ENCODE results near the gene RBM5.

Gene RBM5

DNA sequence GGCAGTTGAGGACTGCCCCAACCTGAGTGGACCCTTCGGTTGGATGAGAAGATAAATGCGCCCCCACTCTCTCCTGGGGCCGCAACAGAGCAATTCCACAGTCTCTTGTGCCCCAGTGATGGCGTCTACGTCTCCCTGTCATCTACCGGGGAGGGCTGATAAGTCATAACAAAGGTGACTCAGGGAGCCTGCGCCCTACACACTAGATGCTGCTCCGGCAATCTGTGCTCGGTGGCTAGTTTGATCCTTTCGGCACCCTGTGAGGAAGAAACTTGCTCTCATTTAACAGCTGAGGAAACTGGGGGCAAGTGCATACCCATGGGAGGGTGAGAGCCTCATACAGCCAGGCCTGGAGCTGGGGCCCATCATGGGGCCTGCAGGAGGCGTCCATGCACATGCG is 52.3 kb downstream of the RBM5 start:
- DNase-seq, result no peak

DNA sequence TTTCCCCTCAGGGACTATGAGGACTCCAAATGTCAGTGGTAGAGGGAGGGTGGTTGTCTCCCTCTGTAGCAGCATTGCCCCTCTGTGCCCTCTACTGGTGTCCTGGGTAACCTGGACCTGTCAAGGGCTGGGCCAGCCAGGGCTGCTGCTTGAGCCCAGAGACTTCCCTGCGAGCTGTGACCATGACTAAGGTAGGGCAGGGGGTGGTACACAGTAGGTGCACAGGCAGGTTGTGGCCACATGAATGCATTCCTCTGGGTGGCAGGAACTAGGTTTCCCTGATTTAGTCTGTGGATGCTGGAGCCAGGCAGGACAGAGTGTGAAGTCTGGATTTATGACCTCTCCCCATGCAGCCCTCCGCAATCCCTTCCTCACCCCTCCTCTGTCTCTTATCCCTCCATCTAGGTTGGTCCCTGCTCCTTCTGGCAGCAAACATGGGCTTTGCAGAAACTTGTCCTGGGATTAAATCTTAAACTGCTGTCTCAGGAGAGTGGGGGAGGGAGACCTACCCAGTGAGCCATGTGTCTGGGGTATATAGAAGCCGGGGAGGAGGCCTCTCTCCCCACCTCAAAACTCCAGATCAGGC is 57.7 kb downstream of the RBM5 start:
- no peak for DNase-seq

DNA sequence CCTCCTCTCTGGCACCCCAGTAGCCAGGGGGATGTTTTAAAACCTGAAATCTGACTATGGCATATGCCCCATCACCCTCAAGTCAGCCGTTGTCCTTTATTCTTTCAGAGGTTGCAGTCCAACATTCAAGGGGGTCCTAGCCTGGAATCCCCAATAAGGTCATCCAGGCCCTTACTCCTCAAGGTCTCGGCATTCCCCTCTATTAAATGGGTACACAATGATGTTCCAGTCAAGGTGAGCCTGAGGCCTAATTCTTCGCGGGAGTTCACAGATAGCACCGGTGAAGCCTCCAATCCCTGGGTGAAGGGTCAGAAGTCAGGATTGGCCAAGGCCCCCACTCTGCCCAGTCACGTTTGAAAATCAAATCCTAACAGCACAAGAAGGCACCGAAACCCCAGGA is 58.3 kb downstream of the RBM5 start:
- DNase-seq, result no peak

DNA sequence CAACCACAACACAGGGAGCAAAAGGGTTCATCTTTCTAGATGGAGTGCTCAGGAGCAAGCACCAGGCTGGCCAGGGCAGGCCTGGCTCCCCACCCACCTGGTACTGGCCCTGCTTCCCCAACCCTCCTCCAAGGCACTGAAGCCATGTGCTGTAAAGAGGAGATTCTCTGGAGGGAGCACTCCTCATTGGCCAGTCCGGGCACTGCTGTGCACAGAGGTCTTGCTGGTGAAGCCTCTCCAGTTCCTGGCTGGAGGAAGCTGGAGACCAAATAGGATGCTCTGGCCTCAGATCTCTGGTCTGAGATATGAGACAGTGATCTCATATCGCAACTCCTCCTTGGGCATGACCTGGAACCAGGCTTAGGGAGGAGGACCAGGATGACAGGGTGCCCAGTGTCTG is 58.7 kb downstream of the RBM5 start:
- no peak for DNase-seq

DNA sequence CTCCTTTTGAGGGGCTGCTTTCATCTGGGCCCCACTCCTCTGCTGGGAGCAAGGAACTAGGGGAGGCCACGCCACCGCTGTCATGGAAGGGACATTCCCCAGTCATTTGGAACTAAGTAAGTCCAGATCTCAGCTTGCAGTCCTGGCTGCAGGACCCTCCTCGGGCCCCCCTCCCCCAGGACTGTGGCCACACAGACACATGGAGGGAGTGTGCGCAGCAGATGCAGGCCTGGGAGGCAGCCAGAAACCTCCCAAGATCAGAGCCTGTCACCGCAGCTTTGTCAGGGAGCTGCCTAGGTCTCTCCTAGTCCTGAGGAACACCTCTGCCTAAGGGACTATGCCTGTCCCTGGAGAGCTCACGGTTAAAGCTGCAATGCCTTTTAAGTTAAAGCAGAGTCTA is 59.1 kb downstream of the RBM5 start:
- DNase-seq, result no peak

DNA sequence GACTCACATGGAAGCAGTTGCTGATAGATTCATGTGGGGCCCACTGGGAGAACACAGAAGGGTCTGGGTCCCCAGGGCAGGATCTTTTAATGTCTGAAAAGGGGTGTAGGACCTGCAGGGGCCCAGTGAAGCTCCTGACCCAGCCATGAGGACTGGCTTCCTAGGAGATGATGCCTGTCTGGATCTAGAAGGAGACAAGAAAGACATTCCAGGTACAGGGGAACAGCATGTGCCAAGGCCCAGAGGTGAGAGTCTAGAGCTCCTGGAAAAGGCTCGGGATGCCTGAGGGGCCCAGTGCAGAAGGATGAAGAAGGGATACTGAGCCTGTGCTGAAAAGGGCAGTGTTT is 61.7 kb downstream of the RBM5 start:
- no peak for DNase-seq

DNA sequence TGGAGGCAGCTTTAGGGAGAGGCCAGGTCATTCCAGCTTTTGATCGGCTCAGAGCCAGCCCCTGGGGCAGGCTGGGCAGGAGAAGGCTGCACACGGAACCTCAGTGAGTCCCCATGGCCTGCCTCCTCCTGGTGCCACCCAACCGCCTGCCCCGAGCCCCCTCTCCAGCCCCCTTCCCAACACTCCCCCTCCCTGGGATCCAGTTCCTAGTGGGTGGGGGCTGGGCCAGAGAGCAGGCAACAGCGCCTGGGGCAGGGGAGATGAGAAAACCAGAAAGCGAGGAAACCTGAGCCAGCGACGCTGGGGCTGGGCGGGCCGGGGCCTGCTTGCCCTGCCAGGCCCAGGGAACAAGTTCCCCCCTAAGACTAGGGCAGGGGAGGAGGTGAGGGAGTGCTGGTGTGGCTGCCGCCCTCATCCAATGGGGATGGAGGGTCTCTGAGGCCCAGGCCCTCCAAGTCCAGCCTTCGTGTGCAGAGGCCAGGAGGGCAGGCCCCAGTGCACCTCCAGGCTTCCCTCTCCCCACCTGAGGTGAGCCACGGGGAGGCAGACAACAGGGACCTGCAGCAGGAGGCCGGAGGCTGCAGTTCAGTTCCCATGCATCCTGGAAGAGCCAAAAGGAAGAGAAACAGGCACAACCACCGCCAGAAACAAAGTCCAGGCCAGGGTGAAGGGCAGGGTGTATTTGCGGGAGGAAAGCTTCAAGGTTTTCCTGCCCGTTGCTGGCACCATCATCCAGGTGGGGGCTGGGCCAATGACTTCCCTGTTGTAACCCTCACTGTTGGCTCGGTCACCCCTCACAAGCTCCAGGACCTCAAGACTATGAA is 62.4 kb downstream of the RBM5 start:
- DNase-seq, result no peak

DNA sequence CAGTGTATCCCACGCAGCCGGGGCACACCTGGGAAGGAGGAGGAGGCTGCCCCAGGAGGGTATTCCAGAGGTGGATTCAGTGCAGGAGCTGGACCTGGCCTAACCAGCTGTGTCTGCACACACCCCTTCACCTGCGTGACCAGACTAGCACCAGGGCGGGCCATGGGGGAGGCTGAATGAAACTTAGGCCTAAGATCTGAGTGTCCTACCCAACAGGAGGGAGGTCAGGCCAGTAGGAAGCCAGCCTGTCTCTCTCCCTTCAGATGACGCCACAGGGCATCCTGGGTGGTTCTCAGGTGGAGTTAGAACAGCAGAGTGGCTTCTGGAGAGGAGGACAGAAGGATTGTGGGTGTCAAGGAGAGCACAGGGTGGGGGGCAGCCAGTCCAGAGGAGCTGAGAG is 63.0 kb downstream of the RBM5 start:
- DNase-seq, result no peak

DNA sequence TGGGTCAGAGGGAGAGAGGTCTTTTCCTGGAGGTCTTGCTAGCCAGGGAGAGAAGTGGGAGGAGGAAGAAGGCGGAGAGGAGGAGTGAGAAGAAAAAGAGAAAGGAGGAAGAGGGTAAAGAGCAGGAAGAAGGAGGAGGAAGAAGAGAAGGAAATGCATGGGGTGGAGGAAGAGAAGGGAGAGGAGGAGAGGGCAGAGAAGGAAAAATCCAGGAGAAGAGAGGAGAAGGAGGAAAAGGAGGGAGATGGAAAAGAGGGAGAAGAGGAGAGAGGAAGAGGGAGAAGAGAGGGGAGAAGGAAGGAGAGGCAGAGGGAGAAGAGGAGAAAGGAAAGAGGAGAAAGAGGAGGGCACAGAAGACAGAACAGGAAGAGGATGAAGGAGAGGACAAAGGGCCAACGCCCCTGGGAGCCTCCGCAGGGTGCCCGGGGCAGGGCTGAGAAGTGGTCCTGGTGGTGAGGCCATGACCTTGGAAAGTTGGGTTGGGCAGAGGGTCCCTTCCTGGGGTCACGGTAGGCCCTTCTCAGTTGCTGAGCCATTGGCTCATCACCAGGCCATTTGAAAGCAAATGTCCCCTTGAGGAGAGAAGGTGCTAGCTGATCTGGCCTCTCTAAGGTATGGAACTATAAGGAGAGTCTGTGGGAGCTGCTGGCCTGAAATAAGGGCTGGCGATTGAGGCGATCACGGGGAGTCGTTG is 65.2 kb downstream of the RBM5 start:
- no peak for DNase-seq

DNA sequence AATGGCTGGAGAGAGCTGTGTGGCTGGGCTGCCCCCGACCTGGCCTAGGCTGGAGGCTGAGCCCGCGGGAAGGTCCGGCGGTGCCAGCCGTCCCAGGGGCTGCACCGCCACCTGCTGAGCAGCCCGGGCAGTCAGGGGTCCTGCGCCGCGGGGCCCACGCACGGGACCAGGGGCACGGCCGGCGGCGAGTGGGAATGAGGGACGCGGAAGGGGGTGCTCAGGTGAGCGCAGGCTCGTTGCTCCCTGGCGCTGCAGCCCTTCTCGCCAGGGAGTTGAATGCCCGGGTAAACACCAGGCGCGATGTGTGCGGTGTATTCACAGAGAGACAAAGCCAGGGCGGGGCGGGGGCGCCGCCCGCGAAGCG is 65.7 kb downstream of the RBM5 start:
- no peak for DNase-seq

DNA sequence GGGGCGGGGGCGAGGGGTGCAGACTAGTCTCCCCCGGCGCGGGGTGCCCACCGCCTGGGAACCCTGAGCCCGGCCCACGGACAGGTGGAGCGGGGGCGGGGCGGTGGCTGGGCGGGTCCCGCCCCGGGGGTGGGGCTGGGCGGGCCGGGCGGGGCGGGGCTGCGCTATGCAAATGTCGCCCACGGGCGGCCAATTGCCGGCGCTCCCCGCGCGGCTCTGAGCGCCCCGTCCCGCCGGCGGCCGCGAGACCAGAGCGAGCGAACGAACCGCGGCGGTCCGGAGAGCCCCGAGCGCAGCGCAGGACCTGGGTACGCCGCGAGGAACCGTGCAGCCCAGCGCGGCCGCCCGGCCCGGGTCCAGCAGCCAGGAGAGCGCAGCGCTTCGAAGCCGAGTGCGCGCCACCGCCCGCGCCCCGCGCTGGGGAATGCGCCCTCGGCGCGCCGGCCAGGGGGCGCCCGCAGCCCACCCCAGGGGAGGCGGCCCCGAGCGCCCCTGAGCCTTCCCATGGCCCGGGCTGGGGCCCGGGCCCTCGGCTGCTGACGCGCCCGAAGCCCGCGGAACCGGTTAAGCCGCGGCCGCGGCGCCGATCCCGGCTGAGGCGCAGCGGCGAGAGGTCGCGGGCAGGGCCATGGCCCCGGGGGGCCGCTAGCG is 66.2 kb downstream of the RBM5 start, which contains the start of gene SEMA3F:
Gene SEMA3F (plus strand): TSS at position 485 of the 651 bp plus-strand sequence. CDS start 4,299 bp downstream, outside the sequence.
- DNase-seq, result peak; percentile 45

DNA sequence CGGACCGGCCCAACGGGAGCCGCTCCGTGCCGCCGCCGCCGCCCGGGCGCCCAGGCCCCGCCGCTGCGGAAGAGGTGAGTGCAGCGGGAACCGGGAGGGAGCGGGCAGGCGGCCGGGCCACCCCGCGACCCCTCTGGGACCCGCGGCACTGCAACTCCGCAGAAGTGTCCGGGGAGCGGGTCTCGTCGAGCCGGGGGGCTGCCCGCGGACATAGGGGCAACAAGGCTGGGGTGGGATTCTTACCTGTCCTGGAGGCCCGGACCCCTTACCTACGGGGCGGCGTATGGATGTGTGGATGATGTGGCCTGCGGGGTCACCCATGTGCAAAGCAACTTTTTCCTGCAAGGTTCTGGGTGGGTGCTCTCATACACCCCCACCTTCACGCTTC is 66.8 kb downstream of the RBM5 start:
- DNase-seq, result no peak

DNA sequence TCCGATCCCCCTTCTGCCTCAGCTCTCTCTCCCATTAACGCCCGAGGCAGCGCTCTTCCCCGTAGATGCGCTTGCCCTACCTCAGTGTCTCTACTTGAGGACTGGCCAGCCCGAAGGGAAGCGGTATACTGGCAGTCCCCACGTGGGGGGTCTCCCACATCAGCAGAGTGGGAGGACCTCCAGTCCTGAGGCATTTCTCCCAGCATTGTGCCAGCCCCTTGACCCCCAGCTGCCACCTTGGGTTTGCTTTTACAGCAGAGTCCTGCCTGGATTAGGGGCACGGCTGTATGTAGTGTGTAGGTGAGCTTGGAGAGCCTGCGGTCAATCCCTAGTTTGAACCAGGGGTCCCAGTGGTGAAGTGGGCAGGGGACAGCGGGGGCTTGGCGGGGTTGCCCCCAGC is 67.2 kb downstream of the RBM5 start:
- DNase-seq, result no peak

DNA sequence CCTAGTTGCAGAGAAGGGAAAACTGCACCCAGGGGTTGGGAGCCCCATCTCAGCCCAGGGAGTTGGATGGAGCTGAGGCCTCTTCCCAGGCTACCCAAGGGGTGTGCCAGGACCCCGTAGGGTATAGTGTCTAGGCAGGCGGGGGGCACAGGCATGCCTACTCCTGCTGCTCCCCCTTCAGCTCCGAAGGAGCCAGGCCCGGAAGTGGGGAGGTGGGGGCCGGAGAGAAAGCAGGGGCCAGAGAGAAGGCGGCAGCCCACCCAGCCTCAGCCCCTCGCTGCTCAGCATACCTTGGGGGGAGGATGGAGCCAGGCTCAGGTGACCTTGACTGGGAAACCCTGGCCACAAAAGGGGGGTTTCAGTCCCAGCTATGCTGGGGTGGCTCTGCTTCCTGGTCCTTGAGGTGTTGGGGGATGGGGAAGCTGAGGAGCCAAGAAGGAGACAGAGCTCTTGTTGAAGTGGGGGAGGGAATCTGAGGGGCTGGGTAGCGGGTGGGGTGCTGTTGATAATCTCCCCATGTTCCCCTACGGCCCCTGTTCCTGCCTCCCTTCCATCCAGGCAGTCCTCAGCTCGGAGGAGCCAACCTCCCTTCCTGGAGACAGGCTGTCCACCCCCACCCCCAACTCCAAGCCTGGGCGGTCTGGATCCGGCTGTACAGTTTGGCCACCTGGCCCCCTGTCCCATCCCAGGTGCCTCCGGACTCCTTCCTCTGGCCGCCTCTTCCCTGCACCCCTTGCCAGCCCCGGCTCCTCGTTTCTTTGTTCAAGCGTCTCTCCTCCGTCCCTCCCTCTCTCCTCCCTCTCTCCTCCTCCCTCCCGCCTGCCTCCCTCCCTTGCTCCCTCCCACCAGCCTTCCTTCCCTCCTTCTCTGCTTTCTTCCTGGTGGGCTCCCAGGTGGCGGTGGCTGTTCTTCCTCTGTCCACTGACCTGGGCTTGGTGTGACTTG is 68.1 kb downstream of the RBM5 start:
- no peak for DNase-seq

DNA sequence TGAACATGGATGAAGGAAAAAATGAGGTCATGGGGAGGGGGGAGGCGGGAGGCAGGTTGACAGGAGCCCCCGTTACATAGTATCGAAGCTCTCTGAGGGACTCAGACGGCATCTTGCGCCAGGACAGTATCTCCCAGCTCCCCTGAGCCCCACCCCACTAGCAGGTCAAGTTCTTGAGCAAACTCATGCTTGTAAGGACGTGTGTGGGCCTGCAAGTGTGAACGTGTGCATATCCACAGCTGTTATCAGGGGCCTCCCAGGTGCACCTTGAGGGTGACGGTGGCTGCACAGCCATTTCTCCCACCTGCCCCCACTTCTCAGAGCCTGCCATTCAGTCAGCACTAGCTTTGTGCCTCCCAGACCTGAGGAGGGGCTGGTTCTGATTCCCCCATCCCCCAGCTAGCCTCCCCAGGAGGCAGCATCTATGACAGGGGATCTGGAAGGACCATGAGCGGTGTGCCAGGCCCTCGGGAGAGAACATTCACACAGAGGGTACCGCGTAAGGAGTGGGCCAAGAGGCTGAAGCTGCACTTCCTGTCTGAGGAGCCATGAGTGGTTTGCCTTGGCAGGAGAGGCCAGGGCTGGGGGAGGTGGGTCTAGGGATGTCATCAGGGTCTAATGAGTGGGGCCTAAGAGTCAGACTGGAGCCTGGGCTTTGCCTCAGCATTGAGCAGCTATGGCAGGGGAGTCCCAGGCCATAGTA is 69.3 kb downstream of the RBM5 start:
- no peak for DNase-seq

DNA sequence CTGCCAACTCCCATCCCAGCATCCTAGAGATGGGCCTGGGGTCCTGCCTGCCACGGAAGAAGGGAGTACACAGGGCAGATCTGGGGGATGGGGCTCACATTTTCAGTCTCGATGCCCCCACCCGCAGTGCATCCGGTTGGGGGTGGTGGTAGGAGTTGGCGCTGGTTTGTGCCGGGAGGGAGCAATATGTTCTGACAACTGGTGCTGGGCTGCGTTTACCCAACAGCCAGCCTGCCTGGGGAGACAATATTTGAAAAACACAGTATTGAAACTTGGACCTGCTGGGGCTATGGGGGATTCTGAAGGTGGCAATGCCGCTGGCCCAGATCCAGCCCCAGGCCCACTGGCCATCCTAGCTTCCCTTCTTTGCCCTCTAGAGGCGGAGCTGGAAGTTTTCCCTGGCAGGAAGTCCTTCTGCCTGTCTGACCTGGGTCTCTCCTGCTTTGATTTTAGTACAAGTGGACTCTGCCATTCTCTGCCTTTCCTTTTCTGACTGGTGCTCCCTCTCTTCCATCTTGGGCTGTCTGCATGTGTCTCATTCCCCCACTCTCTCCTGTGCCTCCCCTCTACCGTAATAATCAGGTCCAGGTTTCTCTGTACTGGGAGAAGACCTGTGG is 69.9 kb downstream of the RBM5 start:
- no peak for DNase-seq

DNA sequence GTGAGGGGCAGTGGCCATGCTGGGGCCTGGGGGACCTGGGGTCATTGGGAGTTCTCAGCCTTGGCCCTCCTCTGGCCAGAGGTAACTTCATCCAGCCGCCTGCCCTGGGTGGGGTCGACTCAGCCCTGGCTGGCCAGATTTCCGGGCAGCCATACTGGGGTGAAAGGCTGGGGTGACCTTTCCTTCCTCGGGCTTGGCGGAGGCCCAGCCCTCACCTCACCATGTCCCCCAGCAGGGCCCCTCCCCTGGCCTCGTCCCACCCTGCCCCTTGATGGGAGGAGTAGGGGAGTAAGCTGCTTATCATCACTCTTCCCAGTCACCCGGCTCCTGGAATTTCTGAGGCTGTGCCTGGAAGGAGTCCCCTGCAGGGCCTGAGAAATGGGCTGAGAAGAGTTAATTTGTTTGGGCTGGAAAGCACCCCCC is 71.9 kb downstream of the RBM5 start:
- DNase-seq, result no peak

DNA sequence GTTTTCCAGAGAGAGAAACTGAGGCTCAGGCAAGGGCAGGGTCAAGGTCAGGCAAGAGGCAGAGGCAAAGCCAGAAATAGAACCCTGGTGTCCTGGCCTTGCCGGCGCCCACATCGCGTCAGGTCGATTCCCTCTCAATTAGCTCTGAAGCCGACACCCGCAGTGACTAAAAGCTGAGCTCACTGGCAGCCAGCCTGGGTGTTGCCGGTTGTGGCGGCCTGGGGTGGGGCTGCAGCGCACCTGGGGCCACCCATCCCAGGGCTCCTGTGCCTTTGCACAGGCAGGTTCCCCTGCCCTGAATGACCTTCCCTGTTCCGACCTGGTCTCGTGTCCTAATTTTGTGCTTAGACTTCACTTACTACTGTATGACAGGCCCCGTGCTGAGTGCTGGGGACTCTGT is 72.6 kb downstream of the RBM5 start:
- DNase-seq, result no peak

DNA sequence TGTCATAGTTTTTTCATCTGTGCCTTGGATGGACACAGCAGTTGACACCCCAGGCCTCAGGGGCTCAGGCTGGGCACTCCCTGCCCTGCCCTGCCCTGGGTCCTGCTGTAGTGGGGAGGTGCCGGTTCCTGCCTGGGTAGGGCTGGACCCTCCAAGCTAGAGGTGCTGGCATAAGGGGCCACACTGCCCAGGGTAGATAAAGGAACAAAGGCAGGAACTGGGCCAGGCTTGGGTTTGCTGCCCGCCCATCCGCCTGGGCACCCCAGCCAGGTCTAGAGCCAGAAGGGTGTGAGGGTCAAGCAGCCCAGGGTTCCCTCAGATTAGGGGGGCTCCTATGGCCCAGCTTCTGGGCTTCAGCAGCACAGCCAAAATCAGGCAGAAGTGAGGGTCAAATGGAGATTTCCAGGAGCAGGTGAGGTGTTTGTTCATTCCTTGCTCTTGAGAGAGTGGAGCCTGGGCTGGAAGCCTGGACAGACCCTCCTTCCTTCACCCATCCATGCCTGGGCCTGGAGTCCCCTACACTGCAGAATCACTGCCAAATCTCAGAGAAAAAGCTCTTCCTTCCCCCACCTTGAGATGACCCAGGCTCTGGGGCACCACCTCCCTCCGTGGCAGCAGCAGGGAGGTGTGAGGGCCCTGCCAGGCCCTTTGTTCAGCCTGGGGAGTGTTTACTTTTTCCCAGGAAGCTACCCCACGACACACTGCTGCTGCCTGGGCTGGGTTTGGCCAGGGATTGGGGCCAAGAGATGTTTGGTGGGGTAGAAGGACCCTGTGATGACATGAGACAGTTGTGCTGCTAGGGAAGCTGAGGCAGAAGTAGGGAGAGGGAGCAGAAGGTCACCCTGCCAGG is 73.5 kb downstream of the RBM5 start:
- DNase-seq, result no peak
